ENCODE measurements around the gene RBM22. TPM values are rescaled to one million over a fixed set of nuclear protein-coding genes. Genes with fewer than 3 reads are reported as not detected.

Gene RBM22
- total RNA-seq, 1 experiment from 2014 or later: 31.6 TPM

GRCh38 chr5:150656191-150657132, 44.4 kb downstream of the RBM22 start:
- Histone ChIP-seq H3K79me2 (ENCODE audit: low read length) (no peaks in the 10 kb centered on the region), H3K9me3 (ENCODE audit: low read length) (no peaks in the 10 kb centered on the region), H2AFZ (ENCODE audit: low read length) (peak overlapping the region; percentile 94), H3K4me2 (ENCODE audit: low read length) (peak overlapping the region; percentile 97), H3K27me3 (ENCODE audit: low read length) (no peaks in the 10 kb centered on the region), H3K9me2 (replicated peaks; ENCODE audit: low read length) (no peaks in the 10 kb centered on the region), H3K4me3 (ENCODE audit: low read length) (peak overlapping the region; percentile 73), H4K20me1 (ENCODE audit: low read length) (no peaks in the 10 kb centered on the region), H3K4me1 (ENCODE audit: insufficient read depth, low read length) (peaks cover 6% of the 10 kb centered on the region; the same call in 1 of the 2 replicates), H3F3A (ENCODE audit: low read length, unreplicated experiment) (no peaks in the 10 kb centered on the region), H3K27ac (ENCODE audit: low read length) (no peak overlapping the region), H3K36me3 (ENCODE audit: low read depth, low read length) (no peaks in the 10 kb centered on the region), H3K9ac (ENCODE audit: low read length) (peak overlapping the region; percentile 67)
- DNase-seq (peak; percentile 78), ATAC-seq (peak; percentile 76)
- ChIA-PET POLR2A (ENCODE audit: unreplicated experiment) (no interaction called here), CTCF (interaction anchor here (0.9 to 1.1 kb wide), 2 partner anchors 93 to 96 kb away, joined by 3 read pairs; no protein-coding TSS in a partner anchor)
- TF ChIP-seq, protein P1, sequence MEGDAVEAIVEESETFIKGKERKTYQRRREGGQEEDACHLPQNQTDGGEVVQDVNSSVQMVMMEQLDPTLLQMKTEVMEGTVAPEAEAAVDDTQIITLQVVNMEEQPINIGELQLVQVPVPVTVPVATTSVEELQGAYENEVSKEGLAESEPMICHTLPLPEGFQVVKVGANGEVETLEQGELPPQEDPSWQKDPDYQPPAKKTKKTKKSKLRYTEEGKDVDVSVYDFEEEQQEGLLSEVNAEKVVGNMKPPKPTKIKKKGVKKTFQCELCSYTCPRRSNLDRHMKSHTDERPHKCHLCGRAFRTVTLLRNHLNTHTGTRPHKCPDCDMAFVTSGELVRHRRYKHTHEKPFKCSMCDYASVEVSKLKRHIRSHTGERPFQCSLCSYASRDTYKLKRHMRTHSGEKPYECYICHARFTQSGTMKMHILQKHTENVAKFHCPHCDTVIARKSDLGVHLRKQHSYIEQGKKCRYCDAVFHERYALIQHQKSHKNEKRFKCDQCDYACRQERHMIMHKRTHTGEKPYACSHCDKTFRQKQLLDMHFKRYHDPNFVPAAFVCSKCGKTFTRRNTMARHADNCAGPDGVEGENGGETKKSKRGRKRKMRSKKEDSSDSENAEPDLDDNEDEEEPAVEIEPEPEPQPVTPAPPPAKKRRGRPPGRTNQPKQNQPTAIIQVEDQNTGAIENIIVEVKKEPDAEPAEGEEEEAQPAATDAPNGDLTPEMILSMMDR (conservative IDR thresholded peaks at IDR 0.05; ENCODE audit: low read depth, low read length): peak; percentile 56
- no peak for TF ChIP-seq EZH2phosphoT487 (IDR thresholded peaks at IDR 0.05; ENCODE audit: borderline replicate concordance, low read length)
- intact Hi-C loops (cut with micrococcal nuclease): loop anchor here (1.0 to 10.0 kb wide), 3 partner anchors 93 to 198 kb away; partner anchors contain the start of gene IRGM
- no TSS peak for BruUV-seq (replicated peaks)

DNA sequence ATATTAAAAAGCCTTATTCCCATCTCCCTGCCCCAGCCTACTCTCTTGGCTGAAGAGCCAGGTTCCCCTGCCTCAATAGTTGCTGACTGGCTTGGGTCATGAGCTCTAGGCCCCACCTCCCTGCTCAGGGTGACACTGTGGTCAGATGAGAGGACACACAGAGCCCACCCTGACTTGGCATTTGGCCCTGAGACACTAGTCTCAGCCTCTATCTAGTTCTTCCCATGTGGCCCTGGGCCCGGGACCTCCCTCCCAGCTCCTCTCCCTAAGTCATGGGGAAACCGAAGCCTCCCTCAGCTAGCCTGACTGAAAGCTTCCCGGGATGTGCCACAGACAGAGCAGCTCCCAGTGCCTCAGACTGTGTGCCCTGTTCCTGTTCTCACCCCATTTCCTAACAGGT, 45.6 kb downstream of the RBM22 start:
- ATAC-seq: no peak
- no peaks in the 10 kb centered on the region for H3F3A ChIP-seq (ENCODE audit: low read length, unreplicated experiment)
- H3K27me3 ChIP-seq (ENCODE audit: low read length): no peaks in the 10 kb centered on the region
- no peak for DNase-seq
- no peaks in the 10 kb centered on the region for H3K9me3 ChIP-seq (ENCODE audit: low read length)
- H3K9ac ChIP-seq (ENCODE audit: low read length): no peak overlapping the region
- TF ChIP-seq EZH2phosphoT487 (IDR thresholded peaks at IDR 0.05; ENCODE audit: borderline replicate concordance, low read length) (no peak), EZH2 (IDR thresholded peaks at IDR 0.05; ENCODE audit: low read length, unreplicated experiment) (no peak)
- TF ChIP-seq, protein P1 (conservative IDR thresholded peaks at IDR 0.05; ENCODE audit: low read depth, low read length): no peak
- H3K36me3 ChIP-seq (ENCODE audit: low read depth, low read length): no peaks in the 10 kb centered on the region
- peaks cover 6% of the 10 kb centered on the region; the same call in 1 of the 2 replicates for H3K4me1 ChIP-seq (ENCODE audit: insufficient read depth, low read length)
- ChIA-PET POLR2A (ENCODE audit: unreplicated experiment) (no interaction called here), CTCF (no interaction called here)
- H4K20me1 ChIP-seq (ENCODE audit: low read length): no peaks in the 10 kb centered on the region
- no peak overlapping the region for H3K4me3 ChIP-seq (ENCODE audit: low read length)
- H2AFZ ChIP-seq (ENCODE audit: low read length): no peak overlapping the region
- no peaks in the 10 kb centered on the region for H3K9me2 ChIP-seq (replicated peaks; ENCODE audit: low read length)
- intact Hi-C loops (cut with micrococcal nuclease): loop anchor here (10.0 kb wide), 1 partner anchor 190 kb away; the partner anchor contains the start of gene IRGM
- H3K4me2 ChIP-seq (ENCODE audit: low read length): no peak overlapping the region
- BruUV-seq (replicated peaks): no TSS peak
- no peaks in the 10 kb centered on the region for H3K79me2 ChIP-seq (ENCODE audit: low read length)
- H3K27ac ChIP-seq (ENCODE audit: low read length): no peak overlapping the region

Data from PC-3 (cell line).